ENCODE results near the gene RASA3. TPM values are rescaled to one million over a fixed set of nuclear protein-coding genes. Genes with fewer than 3 reads are reported as not detected.

Gene RASA3
- total RNA-seq, 2 donors from 2014 or later = 4.4 to 7.2 TPM

GRCh38 chr13:114042066-114042815 is 90.2 kb downstream of the RASA3 start:
- Histone ChIP-seq H3K4me1 (peaks cover 2% of the 10 kb centered on the region), H3K27me3 (no peaks in the 10 kb centered on the region), H3K4me3 (no peak overlapping the region), H3K27ac (no peak overlapping the region), H3K9me3 (no peaks in the 10 kb centered on the region), H3K9ac (ENCODE audit: low read depth in 2 of 2, low read length in 2 of 2) (no peak overlapping the region), H3K36me3 (no peaks in the 10 kb centered on the region)
- intact Hi-C loops (cut with DNase I) = no loop called here
- DNase-seq = no peak
- no peak for TF ChIP-seq CTCF (IDR thresholded peaks at IDR 0.05)

- intact Hi-C loops (cut with DNase I) = no loop called here
- no peak for TF ChIP-seq CTCF (IDR thresholded peaks at IDR 0.05)
- no peak overlapping the region for H3K9ac ChIP-seq (ENCODE audit: low read depth in 2 of 2, low read length in 2 of 2)
- DNase-seq = no peak
- H3K27ac ChIP-seq = no peak overlapping the region
- no peaks in the 10 kb centered on the region for H3K9me3 ChIP-seq
- H3K36me3 ChIP-seq = no peaks in the 10 kb centered on the region
- H3K4me3 ChIP-seq = no peak overlapping the region
- H3K4me1 ChIP-seq = no peaks in the 10 kb centered on the region
- H3K27me3 ChIP-seq = no peaks in the 10 kb centered on the region
Measured at GRCh38 chr13:114041493-114041892, 90.9 kb downstream of the RASA3 start.

- no peak for DNase-seq
- Histone ChIP-seq H3K27me3 (no peaks in the 10 kb centered on the region), H3K27ac (no peak overlapping the region), H3K4me1 (no peaks in the 10 kb centered on the region), H3K9ac (ENCODE audit: low read depth in 2 of 2, low read length in 2 of 2) (no peak overlapping the region), H3K36me3 (no peaks in the 10 kb centered on the region), H3K9me3 (no peaks in the 10 kb centered on the region), H3K4me3 (no peak overlapping the region)
- intact Hi-C loops (cut with DNase I) = no loop called here
- TF ChIP-seq CTCF (IDR thresholded peaks at IDR 0.05) = no peak
Measured at GRCh38 chr13:114039471-114040141, 92.8 kb downstream of the RASA3 start.

GRCh38 chr13:114038900-114039299 is 93.5 kb downstream of the RASA3 start:
- H3K4me3 ChIP-seq = no peak overlapping the region
- no peak for DNase-seq
- no peak for TF ChIP-seq CTCF (IDR thresholded peaks at IDR 0.05)
- no peaks in the 10 kb centered on the region for H3K27me3 ChIP-seq
- no peaks in the 10 kb centered on the region for H3K36me3 ChIP-seq
- no peaks in the 10 kb centered on the region for H3K4me1 ChIP-seq
- H3K27ac ChIP-seq = no peak overlapping the region
- H3K9me3 ChIP-seq = no peaks in the 10 kb centered on the region
- intact Hi-C loops (cut with DNase I) = no loop called here
- H3K9ac ChIP-seq (ENCODE audit: low read depth in 2 of 2, low read length in 2 of 2) = no peak overlapping the region

- H3K4me1 ChIP-seq = no peaks in the 10 kb centered on the region
- no peak for TF ChIP-seq CTCF (IDR thresholded peaks at IDR 0.05)
- H3K36me3 ChIP-seq = no peaks in the 10 kb centered on the region
- no peak overlapping the region for H3K4me3 ChIP-seq
- no peak for DNase-seq
- H3K9me3 ChIP-seq = no peaks in the 10 kb centered on the region
- no peaks in the 10 kb centered on the region for H3K27me3 ChIP-seq
- no peak overlapping the region for H3K27ac ChIP-seq
- H3K9ac ChIP-seq (ENCODE audit: low read depth in 2 of 2, low read length in 2 of 2) = no peak overlapping the region
- intact Hi-C loops (cut with DNase I) = no loop called here
Measured at GRCh38 chr13:114038211-114038613, 94.2 kb downstream of the RASA3 start.

Data from colonic mucosa (tissue), 4 donors.